Peyer's patch (tissue), 4 donors: Measurements from ENCODE around the gene ERF.

ENCODE experiments used
- POLR2A ChIP-seq, 2 donors: fragments of 450-650 bp; IDR thresholded peaks; one replicate each; pipeline ENCODE4 v1.5.1; 2017; ENCODE audit warnings: antibody characterized with exemption in 2 of 2, mild to moderate bottlenecking in 2 of 2, moderate library complexity in 2 of 2
- TF ChIP-seq, protein P1 (sequence below), 6 experiments: fragments of 450-650 bp in 4 of 6; fragments of 200-600 bp in 2 of 6; sonication (generic) in 1 of 6; IDR thresholded peaks; one replicate each; pipeline ENCODE4 v1.5.1; 2017 to 2019; ENCODE audit warnings: antibody characterized with exemption in 6 of 6, mild to moderate bottlenecking in 3 of 6, moderate library complexity in 1 of 6

DNA sequence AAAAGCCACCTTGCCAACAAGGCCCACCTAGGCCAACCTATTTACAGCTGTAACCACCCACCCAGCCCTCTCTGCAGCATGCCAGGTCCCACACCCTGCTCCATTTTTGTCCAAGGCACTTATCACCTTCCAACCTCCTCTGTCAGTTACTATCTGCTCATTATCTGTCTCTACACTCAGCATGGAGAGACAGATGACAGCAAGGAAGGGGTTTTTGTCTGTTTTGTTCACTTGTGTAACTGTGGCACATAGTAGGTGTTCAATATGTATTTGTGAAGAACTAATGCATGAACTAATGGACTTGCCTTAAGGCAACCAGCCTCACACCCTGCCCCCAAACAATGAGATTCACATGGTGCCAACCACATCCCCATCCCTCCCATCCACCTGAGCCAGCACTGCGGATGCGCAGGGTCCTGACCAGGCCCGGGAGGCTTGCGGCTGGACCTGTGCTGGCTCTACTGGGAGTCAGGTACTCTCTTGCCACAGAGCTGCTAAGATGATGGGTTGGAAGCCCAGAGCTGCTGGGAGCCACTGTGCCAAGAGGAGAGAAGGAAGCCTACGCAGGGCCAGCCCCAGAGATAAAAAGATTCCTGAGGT, 54.7 kb downstream of the ERF start:
- TF ChIP-seq POLR2A (IDR thresholded peaks at IDR 0.05) = no peak
- TF ChIP-seq, protein P1, sequence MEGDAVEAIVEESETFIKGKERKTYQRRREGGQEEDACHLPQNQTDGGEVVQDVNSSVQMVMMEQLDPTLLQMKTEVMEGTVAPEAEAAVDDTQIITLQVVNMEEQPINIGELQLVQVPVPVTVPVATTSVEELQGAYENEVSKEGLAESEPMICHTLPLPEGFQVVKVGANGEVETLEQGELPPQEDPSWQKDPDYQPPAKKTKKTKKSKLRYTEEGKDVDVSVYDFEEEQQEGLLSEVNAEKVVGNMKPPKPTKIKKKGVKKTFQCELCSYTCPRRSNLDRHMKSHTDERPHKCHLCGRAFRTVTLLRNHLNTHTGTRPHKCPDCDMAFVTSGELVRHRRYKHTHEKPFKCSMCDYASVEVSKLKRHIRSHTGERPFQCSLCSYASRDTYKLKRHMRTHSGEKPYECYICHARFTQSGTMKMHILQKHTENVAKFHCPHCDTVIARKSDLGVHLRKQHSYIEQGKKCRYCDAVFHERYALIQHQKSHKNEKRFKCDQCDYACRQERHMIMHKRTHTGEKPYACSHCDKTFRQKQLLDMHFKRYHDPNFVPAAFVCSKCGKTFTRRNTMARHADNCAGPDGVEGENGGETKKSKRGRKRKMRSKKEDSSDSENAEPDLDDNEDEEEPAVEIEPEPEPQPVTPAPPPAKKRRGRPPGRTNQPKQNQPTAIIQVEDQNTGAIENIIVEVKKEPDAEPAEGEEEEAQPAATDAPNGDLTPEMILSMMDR (IDR thresholded peaks at IDR 0.05) = no peak
